Measurements from ENCODE around the gene WRNIP1. TPM values are rescaled to one million over a fixed set of nuclear protein-coding genes. Genes with fewer than 3 reads are reported as not detected.

The WRNIP1 gene
- total and polyA plus RNA-seq, 2 of the 8 experiments (the other 6 are each of a cell fraction or from before 2014, with no cell fraction given) = 38.2 to 39.2 TPM

DNA sequence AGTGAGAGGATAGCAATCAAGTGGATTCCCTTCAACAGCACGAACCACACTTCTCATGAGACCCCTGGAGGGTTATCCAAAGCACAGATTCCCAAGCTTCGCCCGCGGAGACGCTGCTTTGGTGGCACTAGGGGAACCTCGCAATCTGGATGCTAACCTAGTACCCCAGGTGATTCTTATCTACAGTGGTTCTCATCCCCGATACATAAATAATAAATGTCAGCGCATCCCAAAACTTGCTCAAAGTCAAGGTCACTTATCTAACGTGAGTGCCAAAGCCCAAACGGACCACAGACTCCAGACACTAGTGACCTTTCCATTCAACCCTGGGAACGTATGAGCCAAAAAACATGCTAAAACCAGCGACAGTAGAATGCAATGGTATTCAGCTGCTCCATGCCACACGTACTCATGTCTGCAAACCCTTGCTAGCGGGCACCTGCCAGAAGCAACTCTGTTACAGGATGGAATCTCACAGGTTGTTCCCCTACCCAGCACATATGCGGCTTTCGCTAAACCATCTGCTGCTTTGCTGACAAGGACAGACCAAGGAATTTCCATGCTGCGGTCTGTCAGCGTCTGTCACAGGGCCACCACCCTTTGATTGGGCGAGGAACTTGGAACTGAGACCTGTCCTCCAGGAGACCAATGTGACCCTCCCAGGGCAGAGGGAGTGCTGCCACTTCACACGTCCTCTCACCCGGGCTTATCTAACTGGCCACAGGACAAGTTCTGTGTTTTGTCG is 31.3 kb upstream of the WRNIP1 start:
- TF ChIP-seq SRF (IDR thresholded peaks at IDR 0.05; ENCODE audit: low read depth, low read length) (no peak), TEAD4 (IDR thresholded peaks at IDR 0.05; ENCODE audit: low read depth, low read length) (no peak), SIN3A (conservative IDR thresholded peaks at IDR 0.05 in 1 of 2, IDR thresholded peaks at IDR 0.05 in 1 of 2; ENCODE audit: low read depth in 1 of 2, low read length in 2 of 2) (peak in 1 of 2 experiments; percentile 47; a peak in 1 of 4 replicates), HDAC2 (IDR thresholded peaks at IDR 0.05; ENCODE audit: borderline replicate concordance in 1 of 2, low read depth in 2 of 2, low read length in 2 of 2) (no peak), KDM1A (IDR thresholded peaks at IDR 0.05; ENCODE audit: borderline replicate concordance, low read length) (no peak), MAFK (IDR thresholded peaks at IDR 0.05; ENCODE audit: low read depth, low read length) (no peak), RAD21 (IDR thresholded peaks at IDR 0.05 in 1 of 2, conservative IDR thresholded peaks at IDR 0.05 in 1 of 2; ENCODE audit: low read depth in 2 of 2, low read length in 2 of 2) (no peak), YY1 (IDR thresholded peaks at IDR 0.05; ENCODE audit: low read depth, low read length) (no peak)
- TF ChIP-seq, protein P1, sequence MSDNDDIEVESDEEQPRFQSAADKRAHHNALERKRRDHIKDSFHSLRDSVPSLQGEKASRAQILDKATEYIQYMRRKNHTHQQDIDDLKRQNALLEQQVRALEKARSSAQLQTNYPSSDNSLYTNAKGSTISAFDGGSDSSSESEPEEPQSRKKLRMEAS (IDR thresholded peaks at IDR 0.05) = peak; percentile 26; the same call in 1 of the 2 replicates
- TF ChIP-seq, protein P2, sequence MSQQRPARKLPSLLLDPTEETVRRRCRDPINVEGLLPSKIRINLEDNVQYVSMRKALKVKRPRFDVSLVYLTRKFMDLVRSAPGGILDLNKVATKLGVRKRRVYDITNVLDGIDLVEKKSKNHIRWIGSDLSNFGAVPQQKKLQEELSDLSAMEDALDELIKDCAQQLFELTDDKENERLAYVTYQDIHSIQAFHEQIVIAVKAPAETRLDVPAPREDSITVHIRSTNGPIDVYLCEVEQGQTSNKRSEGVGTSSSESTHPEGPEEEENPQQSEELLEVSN (IDR thresholded peaks at IDR 0.05) = no peak
- Histone ChIP-seq H3K23ac (ENCODE audit: insufficient read length) (no peak overlapping the region), H3K9ac (replicated peaks in 1 of 4; ENCODE audit: extremely low read depth in 1 of 4, low read depth in 3 of 4, low read length in 3 of 4) (no peak overlapping the region; a peak in 2 of 7 replicates), H3K23me2 (ENCODE audit: low read depth, low read length) (no peaks in the 10 kb centered on the region), H3K56ac (replicated peaks; ENCODE audit: insufficient read length, low read depth, low read length) (no peak overlapping the region), H2AFZ (ENCODE audit: low read length) (no peak overlapping the region), H3K36me3 (ENCODE audit: control insufficient read depth in 2 of 4, insufficient read depth in 4 of 4, low read length in 3 of 4) (no peaks in the 10 kb centered on the region), H2BK15ac (ENCODE audit: low read length) (no peak overlapping the region), H2BK120ac (replicated peaks; ENCODE audit: low read depth, low read length) (peak overlapping the region; percentile 35), H2BK5ac (ENCODE audit: low read depth, low read length) (0 out of 2 replicates have a peak overlapping the region, but pooled peaks have one; percentile 35), H4K5ac (ENCODE audit: insufficient read length, low read depth, low read length) (no peak overlapping the region), H4K91ac (replicated peaks; ENCODE audit: insufficient read length, low read length) (no peak overlapping the region), H3K4me1 (replicated peaks in 1 of 4; ENCODE audit: control insufficient read depth in 3 of 4, insufficient read depth in 4 of 4, low read length in 3 of 4) (peaks cover 3 to 25% (median 6%) of the 10 kb centered on the region in 4 experiments), H4K8ac (ENCODE audit: extremely low read depth, insufficient read depth, low read length) (no peak overlapping the region), H3K79me1 (ENCODE audit: low read depth, low read length) (no peaks in the 10 kb centered on the region), H3K79me2 (ENCODE audit: control insufficient read depth in 1 of 2, insufficient read depth in 2 of 2, low read length in 2 of 2) (no peaks in the 10 kb centered on the region), H3K27ac (ENCODE audit: low read depth, low read length) (no peak overlapping the region), H3K9me3 (ENCODE audit: insufficient read depth in 2 of 2, low read depth in 1 of 2, low read length in 1 of 2) (no peaks in the 10 kb centered on the region), H2BK20ac (ENCODE audit: low read length) (peak overlapping the region; percentile 56; the same call in 1 of the 2 replicates), H3K18ac (ENCODE audit: extremely low read depth, low read length) (no peak overlapping the region), H3K27me3 (replicated peaks in 1 of 4; ENCODE audit: control insufficient read depth in 3 of 4, extremely low read depth in 1 of 4, insufficient read depth in 3 of 4, low read length in 3 of 4) (no peaks in the 10 kb centered on the region), H3K14ac (ENCODE audit: insufficient read length) (no peak overlapping the region), H2AK5ac (ENCODE audit: low read depth, low read length) (peak overlapping the region; percentile 29; the same call in 1 of the 2 replicates), H3K4me3 (ENCODE audit: extremely low read depth in 1 of 4, insufficient read depth in 2 of 4, low read depth in 3 of 4, low read length in 4 of 4) (no peak overlapping the region), H4K20me1 (replicated peaks in 1 of 2; ENCODE audit: control insufficient read depth in 1 of 2, insufficient read depth in 2 of 2, low read length in 2 of 2) (no peaks in the 10 kb centered on the region), H2BK12ac (ENCODE audit: low read depth, low read length) (peak overlapping the region; percentile 82; the same call in 1 of the 2 replicates), H3K4me2 (ENCODE audit: insufficient read depth in 1 of 2, low read depth in 2 of 2, low read length in 2 of 2) (no peak overlapping the region), H3K4ac (replicated peaks; ENCODE audit: insufficient read length, low read depth, low read length) (no peak overlapping the region)
- CTCF ChIA-PET (ENCODE audit: partially characterized antibody) = interaction anchor here (0.9 to 11.1 kb wide), 4 partner anchors 17 to 507 kb away, joined by 3 to 160 read pairs (median 4); partner anchors contain the start of gene MYLK4
- FAIRE-seq (no peak), DNase-seq (ENCODE audit: low read depth in 1 of 2, low spot score in 2 of 2) (no peak)
- POLR2A ChIA-PET (ENCODE audit: partially characterized antibody) = no interaction called here
- WGBS, 2 experiments (ENCODE audit: extremely low coverage in 1 of 2, insufficient coverage in 1 of 2, insufficient read length in 1 of 2, insufficient replicate concordance in 2 of 2, low coverage in 1 of 2, low lambda C conversion rate in 2 of 2, missing lambda C conversion rate in 1 of 2) = 90% methylated on average over 22 of the region's 22 CpGs; no CpG with 5 or more reads in 1 of the 2 experiments

Measured in H1 (cell line).